ENCODE measurements around the gene GNE.
A peak's percentile ranks its signal among the peaks of the same experiment; 100 is the strongest.

Gene GNE

GRCh38 chr9:36290996-36291395 is 32.7 kb upstream of the GNE start (continued):
- no peak for TF ChIP-seq ZBTB6 (tag by site-specific recombination; IDR thresholded peaks at IDR 0.05)
- TF ChIP-seq KLF17 (tag by site-specific recombination; IDR thresholded peaks at IDR 0.05) = no peak
- TF ChIP-seq ZNF23 (tag by site-specific recombination; IDR thresholded peaks at IDR 0.05; ENCODE audit: borderline replicate concordance) = no peak
- TF ChIP-seq ZNF621 (tag by site-specific recombination; IDR thresholded peaks at IDR 0.05) = no peak
- no peak for TF ChIP-seq ZNF473 (tag by site-specific recombination; IDR thresholded peaks at IDR 0.05)
- TF ChIP-seq ZNF704 (tag by site-specific recombination; IDR thresholded peaks at IDR 0.05) = no peak
- no peak for TF ChIP-seq ZEB2 (tag by site-specific recombination; IDR thresholded peaks at IDR 0.05)
- no peak for TF ChIP-seq ZNF169 (tag by site-specific recombination; IDR thresholded peaks at IDR 0.05)
- TF ChIP-seq ZNF221 (tag by site-specific recombination; IDR thresholded peaks at IDR 0.05; ENCODE audit: borderline replicate concordance) = no peak
- TF ChIP-seq ZBTB1 (tag by site-specific recombination; IDR thresholded peaks at IDR 0.05) = no peak

- H3K27ac ChIP-seq (ENCODE audit: extremely low read depth, low read depth, low read length) = no peak overlapping the region
- ChIA-PET POLR2A (no interaction called here), CTCF (interaction anchor here (0.5 to 0.6 kb wide), 2 partner anchors 34 to 156 kb away, joined by 3 to 5 read pairs; no protein-coding TSS in a partner anchor)
- H3K4me3 ChIP-seq (ENCODE audit: low read depth, low read length) = no peak overlapping the region
- H3K4me1 ChIP-seq (ENCODE audit: control insufficient read depth, insufficient read depth, low read length) = no peaks in the 10 kb centered on the region
- no peaks in the 10 kb centered on the region for H3K9me3 ChIP-seq (ENCODE audit: control insufficient read depth, insufficient read depth, low read depth, low read length)
- no peaks in the 10 kb centered on the region for H3K36me3 ChIP-seq (ENCODE audit: control insufficient read depth in 2 of 2, insufficient read depth in 1 of 2, low read length in 2 of 2)
- TF ChIP-seq ZNF202 (tag by site-specific recombination; IDR thresholded peaks at IDR 0.05; ENCODE audit: borderline replicate concordance) (no peak), ZNF10 (tag by site-specific recombination; IDR thresholded peaks at IDR 0.05) (peak; percentile 90)
Measured at GRCh38 chr9:36289836-36290435, 31.7 kb upstream of the GNE start.

- H3K9me3 ChIP-seq (ENCODE audit: control insufficient read depth, insufficient read depth, low read depth, low read length) = no peaks in the 10 kb centered on the region
- ChIA-PET CTCF (interaction anchor here (0.9 kb wide), 1 partner anchor 11 kb away, joined by 4 read pairs; no protein-coding TSS in a partner anchor), POLR2A (interaction anchor here (0.6 kb wide), 1 partner anchor 18 kb away, joined by 6 read pairs; no protein-coding TSS in a partner anchor)
- H3K4me3 ChIP-seq (ENCODE audit: low read depth, low read length) = no peak overlapping the region
- no peaks in the 10 kb centered on the region for H3K36me3 ChIP-seq (ENCODE audit: control insufficient read depth in 2 of 2, insufficient read depth in 1 of 2, low read length in 2 of 2)
- TF ChIP-seq ZNF747 (tag by site-specific recombination; IDR thresholded peaks at IDR 0.05) (no peak), MYNN (tag by site-specific recombination; IDR thresholded peaks at IDR 0.05; ENCODE audit: borderline replicate concordance) (no peak), ZNF529 (tag by site-specific recombination; IDR thresholded peaks at IDR 0.05; ENCODE audit: insufficient replicate concordance) (no peak), ZNF645 (tag by site-specific recombination; IDR thresholded peaks at IDR 0.05) (no peak), ZNF513 (tag by site-specific recombination; IDR thresholded peaks at IDR 0.05) (no peak)
- no peaks in the 10 kb centered on the region; the same call in 1 of the 2 replicates for H3K4me1 ChIP-seq (ENCODE audit: control insufficient read depth, insufficient read depth, low read length)
- no peak overlapping the region for H3K27ac ChIP-seq (ENCODE audit: extremely low read depth, low read depth, low read length)
Measured at GRCh38 chr9:36288070-36288469, 29.8 kb upstream of the GNE start.
